Nephron (organoid): ENCODE results near the gene ARFGEF3.
"Not testable (repeated sequence)": the region's sequence is repeated elsewhere in the genome, so short reads cannot be mapped to it uniquely, and the experiment has no call there.

Experiments
- H3K27ac Mint-ChIP-seq, 3 experiments: 2 replicates each; pipeline ENCODE4 v1.8.0; 2020; ENCODE audit warnings: mixed read lengths in 3 of 3, mild to moderate bottlenecking in 2 of 3, moderate library complexity in 1 of 3
- H3K27me3 Mint-ChIP-seq: 2 replicates; pipeline ENCODE4 v1.8.0; 2021; ENCODE audit warnings: low read depth, mild to moderate bottlenecking, moderate library complexity, mixed read lengths
- H3K36me3 Mint-ChIP-seq: 2 replicates; pipeline ENCODE4 v1.8.0; 2020; ENCODE audit warnings: low read depth, mixed read lengths
- H3K4me1 Mint-ChIP-seq: 2 replicates; pipeline ENCODE4 v1.8.0; 2020; ENCODE audit warnings: mixed read lengths
- H3K4me3 Mint-ChIP-seq, 3 experiments: 2 replicates each; pipeline ENCODE4 v1.8.0; 2020; ENCODE audit warnings: mild to moderate bottlenecking in 3 of 3, mixed read lengths in 3 of 3, moderate library complexity in 2 of 3
- H3K9me3 Mint-ChIP-seq: 2 replicates; pipeline ENCODE4 v1.8.0; 2020; ENCODE audit warnings: mixed read lengths
- CTCF ChIP-seq, 3 experiments: fragments of 200-600 bp; sonication (generic); IDR thresholded peaks; one replicate each; pipeline ENCODE4 v1.5.0; 2021; ENCODE audit warnings: antibody characterized with exemption in 3 of 3; ENCODE audit not compliant: unreplicated experiment in 3 of 3

The ARFGEF3 gene

GRCh38 chr6:138278326-138278725 is 116.6 kb downstream of the ARFGEF3 start:
- TF ChIP-seq CTCF (IDR thresholded peaks at IDR 0.05; ENCODE audit: unreplicated experiment in 3 of 3), result peak in 1 of 3 experiments; percentile 19
- Mint-ChIP-seq H3K27ac (no peak overlapping the region), H3K36me3 (no peaks in the 10 kb centered on the region), H3K9me3 (no peaks in the 10 kb centered on the region), H3K4me1 (no peaks in the 10 kb centered on the region), H3K27me3 (no peaks in the 10 kb centered on the region), H3K4me3 (no peak overlapping the region)

- no peak overlapping the region for H3K27ac Mint-ChIP-seq
- H3K9me3 Mint-ChIP-seq, result no peaks in the 10 kb centered on the region
- no peaks in the 10 kb centered on the region for H3K36me3 Mint-ChIP-seq
- no peak overlapping the region for H3K4me3 Mint-ChIP-seq
- H3K4me1 Mint-ChIP-seq, result no peaks in the 10 kb centered on the region
- H3K27me3 Mint-ChIP-seq, result no peaks in the 10 kb centered on the region
- no peak for TF ChIP-seq CTCF (IDR thresholded peaks at IDR 0.05; ENCODE audit: unreplicated experiment in 3 of 3)
These were observed 124.1 kb downstream of the ARFGEF3 start for GRCh38 chr6:138285800-138286199.

- TF ChIP-seq CTCF (IDR thresholded peaks at IDR 0.05; ENCODE audit: unreplicated experiment in 3 of 3), result no peak
- Mint-ChIP-seq H3K27me3 (no peaks in the 10 kb centered on the region), H3K4me1 (no peaks in the 10 kb centered on the region), H3K36me3 (no peaks in the 10 kb centered on the region), H3K4me3 (no peak overlapping the region), H3K9me3 (no peaks in the 10 kb centered on the region), H3K27ac (no peak overlapping the region)
These were observed 125.0 kb downstream of the ARFGEF3 start for GRCh38 chr6:138286698-138287097.

GRCh38 chr6:138287144-138287955 is 125.6 kb downstream of the ARFGEF3 start:
- Mint-ChIP-seq H3K4me1 (no peaks in the 10 kb centered on the region), H3K27ac (no peak overlapping the region), H3K9me3 (no peaks in the 10 kb centered on the region)

GRCh38 chr6:138288428-138289085 is 126.8 kb downstream of the ARFGEF3 start:
- not testable (repeated sequence) for H3K4me3 Mint-ChIP-seq, H3K27ac Mint-ChIP-seq, H3K27me3 Mint-ChIP-seq, H3K4me1 Mint-ChIP-seq, H3K36me3 Mint-ChIP-seq, H3K9me3 Mint-ChIP-seq

More at GRCh38 chr6:138287144-138287955, 125.6 kb downstream of the ARFGEF3 start:
- TF ChIP-seq CTCF (IDR thresholded peaks at IDR 0.05; ENCODE audit: unreplicated experiment in 3 of 3), result peak; percentile 18 to 48 (median 28)
- no peaks in the 10 kb centered on the region for H3K27me3 Mint-ChIP-seq
- H3K4me3 Mint-ChIP-seq, result no peak overlapping the region
- no peaks in the 10 kb centered on the region for H3K36me3 Mint-ChIP-seq

- Mint-ChIP-seq H3K27me3 (no peaks in the 10 kb centered on the region), H3K9me3 (no peaks in the 10 kb centered on the region)
These were observed 128.0 kb downstream of the ARFGEF3 start for GRCh38 chr6:138289739-138290138.

More at GRCh38 chr6:138289739-138290138, 128.0 kb downstream of the ARFGEF3 start:
- Mint-ChIP-seq H3K4me3 (no peak overlapping the region), H3K36me3 (no peaks in the 10 kb centered on the region), H3K4me1 (no peaks in the 10 kb centered on the region), H3K27ac (no peak overlapping the region)
- peak in 2 of 3 experiments; percentile 22 to 35 for TF ChIP-seq CTCF (IDR thresholded peaks at IDR 0.05; ENCODE audit: unreplicated experiment in 3 of 3)
